NCI-H1048 (cell line): Measurements from ENCODE around the gene HYI.
"Not testable (repeated sequence)": the region's sequence is repeated elsewhere in the genome, so short reads cannot be mapped to it uniquely, and the experiment has no call there.

Source experiments
- DNase-seq: peaks from one replicate; lab custom pipeline; 2025; lab: John Stamatoyannopoulos, UW

Gene HYI

GRCh38 chr1:43464681-43465504, 11.2 kb upstream of the HYI start:
- no peak for DNase-seq

- DNase-seq, result no peak
These were observed 9.7 kb upstream of the HYI start for GRCh38 chr1:43463479-43463878.

- DNase-seq, result no peak
These were observed 7.4 kb upstream of the HYI start for GRCh38 chr1:43460988-43461693.

GRCh38 chr1:43458379-43458778, 4.6 kb upstream of the HYI start:
- DNase-seq, result not testable (repeated sequence)

GRCh38 chr1:43455213-43455889, 1.6 kb upstream of the HYI start:
- DNase-seq, result no peak

GRCh38 chr1:43454270-43455011, 710 bp upstream of the HYI start:
- DNase-seq, result peak; percentile 50

GRCh38 chr1:43452789-43453441, 816 bp downstream of the HYI start:
- DNase-seq, result no peak

GRCh38 chr1:43451701-43452532, 1.8 kb downstream of the HYI start:
- DNase-seq, result no peak

GRCh38 chr1:43451157-43451591, 2.6 kb downstream of the HYI start:
- no peak for DNase-seq

GRCh38 chr1:43450251-43450941, 3.3 kb downstream of the HYI start:
- DNase-seq, result no peak

GRCh38 chr1:43449708-43450069, 4.0 kb downstream of the HYI start:
- no peak for DNase-seq

- DNase-seq, result no peak
These were observed 4.6 kb downstream of the HYI start for GRCh38 chr1:43448955-43449707.

- DNase-seq, result no peak
These were observed 5.6 kb downstream of the HYI start for GRCh38 chr1:43447891-43448708.

- DNase-seq, result no peak
These were observed 6.6 kb downstream of the HYI start for GRCh38 chr1:43446881-43447835.

- DNase-seq, result no peak
These were observed 7.4 kb downstream of the HYI start for GRCh38 chr1:43446388-43446740.

GRCh38 chr1:43445606-43446387, 7.9 kb downstream of the HYI start:
- DNase-seq, result no peak

- DNase-seq, result no peak
These were observed 8.9 kb downstream of the HYI start for GRCh38 chr1:43444836-43445235.
